Colonic mucosa (tissue), 4 donors: ENCODE data around the gene SEMA4A. TPM values are rescaled to one million over a fixed set of nuclear protein-coding genes. Genes with fewer than 3 reads are reported as not detected.

ENCODE experiments used
- DNase-seq: peaks from one replicate; pipeline ENCODE4 v3.0.0-alpha.2; 2020
- H3K27ac ChIP-seq: fragments of 200-600 bp; one replicate; pipeline ENCODE4 v1.8.0; 2021
- H3K27me3 ChIP-seq: fragments of 200-600 bp; one replicate; pipeline ENCODE4 v1.8.0; 2021
- H3K36me3 ChIP-seq: fragments of 200-600 bp; one replicate; pipeline ENCODE4 v1.8.0; 2021
- H3K4me1 ChIP-seq: fragments of 200-600 bp; one replicate; pipeline ENCODE4 v1.8.0; 2021; ENCODE audit warnings: mild to moderate bottlenecking
- H3K4me3 ChIP-seq: fragments of 200-600 bp; one replicate; pipeline ENCODE4 v1.8.0; 2021
- H3K9ac ChIP-seq, 2 donors: one replicate each; pipeline ENCODE4 v1.7.0; 2013; ENCODE audit warnings: control low read depth in 2 of 2, low read depth in 2 of 2, low read length in 2 of 2
- H3K9me3 ChIP-seq: fragments of 200-600 bp; one replicate; pipeline ENCODE4 v1.8.0; 2021
- intact Hi-C: fragments of 100-400 bp; cut with DNase I; formaldehyde crosslinking; loops from one replicate; pipeline ENCODE4 v1.14.1; 2022
- total RNA-seq, 2 donors: library from RNA; stranded (reverse); fragmentation: NEBNext Ultra II Directional in 1 of 2; extraction: Animal tissue kit (Norgen Biotek cat#: 25700) in 1 of 2; gene quantifications; one replicate each; pipeline ENCODE4 v1.2.1, GENCODE V29; 2021
- TF ChIP-seq, protein P1 (sequence below): fragments of 200-600 bp; IDR thresholded peaks from one replicate; pipeline ENCODE4 v1.8.0; 2022; ENCODE audit warnings: antibody characterized with exemption, mild to moderate bottlenecking
- donor health status: healthy.
- donor health status: DM: no; HTN: no; CAD: no.
- donor health status: DM: no; HTN: no; CAD: no.

SEMA4A gene
- total RNA-seq, 2 donors from 2014 or later: 4.5 to 5.6 TPM

DNA sequence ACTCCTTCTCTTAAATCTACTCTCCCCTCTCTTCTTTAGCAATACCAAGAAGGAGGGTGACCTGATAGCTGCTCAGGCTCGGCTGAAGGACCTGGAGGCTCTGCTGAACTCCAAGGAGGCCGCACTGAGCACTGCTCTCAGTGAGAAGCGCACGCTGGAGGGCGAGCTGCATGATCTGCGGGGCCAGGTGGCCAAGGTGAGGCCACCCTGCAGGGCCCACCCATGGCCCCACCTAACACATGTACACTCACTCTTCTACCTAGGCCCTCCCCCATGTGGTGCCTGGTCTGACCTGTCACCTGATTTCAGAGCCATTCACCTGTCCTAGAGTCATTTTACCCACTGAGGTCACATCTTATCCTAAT, 22.8 kb upstream of the SEMA4A start:
- Histone ChIP-seq H3K9me3 (no peaks in the 10 kb centered on the region), H3K27ac (peak overlapping the region; percentile 94), H3K9ac (peak overlapping the region in 1 of 2 donors; percentile 58), H3K4me3 (no peak overlapping the region), H3K4me1 (peaks cover 38% of the 10 kb centered on the region), H3K27me3 (no peaks in the 10 kb centered on the region), H3K36me3 (peaks cover 38% of the 10 kb centered on the region)
- TF ChIP-seq, protein P1, sequence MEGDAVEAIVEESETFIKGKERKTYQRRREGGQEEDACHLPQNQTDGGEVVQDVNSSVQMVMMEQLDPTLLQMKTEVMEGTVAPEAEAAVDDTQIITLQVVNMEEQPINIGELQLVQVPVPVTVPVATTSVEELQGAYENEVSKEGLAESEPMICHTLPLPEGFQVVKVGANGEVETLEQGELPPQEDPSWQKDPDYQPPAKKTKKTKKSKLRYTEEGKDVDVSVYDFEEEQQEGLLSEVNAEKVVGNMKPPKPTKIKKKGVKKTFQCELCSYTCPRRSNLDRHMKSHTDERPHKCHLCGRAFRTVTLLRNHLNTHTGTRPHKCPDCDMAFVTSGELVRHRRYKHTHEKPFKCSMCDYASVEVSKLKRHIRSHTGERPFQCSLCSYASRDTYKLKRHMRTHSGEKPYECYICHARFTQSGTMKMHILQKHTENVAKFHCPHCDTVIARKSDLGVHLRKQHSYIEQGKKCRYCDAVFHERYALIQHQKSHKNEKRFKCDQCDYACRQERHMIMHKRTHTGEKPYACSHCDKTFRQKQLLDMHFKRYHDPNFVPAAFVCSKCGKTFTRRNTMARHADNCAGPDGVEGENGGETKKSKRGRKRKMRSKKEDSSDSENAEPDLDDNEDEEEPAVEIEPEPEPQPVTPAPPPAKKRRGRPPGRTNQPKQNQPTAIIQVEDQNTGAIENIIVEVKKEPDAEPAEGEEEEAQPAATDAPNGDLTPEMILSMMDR: no peak
- DNase-seq: no peak
- intact Hi-C loops: no loop called here

DNA sequence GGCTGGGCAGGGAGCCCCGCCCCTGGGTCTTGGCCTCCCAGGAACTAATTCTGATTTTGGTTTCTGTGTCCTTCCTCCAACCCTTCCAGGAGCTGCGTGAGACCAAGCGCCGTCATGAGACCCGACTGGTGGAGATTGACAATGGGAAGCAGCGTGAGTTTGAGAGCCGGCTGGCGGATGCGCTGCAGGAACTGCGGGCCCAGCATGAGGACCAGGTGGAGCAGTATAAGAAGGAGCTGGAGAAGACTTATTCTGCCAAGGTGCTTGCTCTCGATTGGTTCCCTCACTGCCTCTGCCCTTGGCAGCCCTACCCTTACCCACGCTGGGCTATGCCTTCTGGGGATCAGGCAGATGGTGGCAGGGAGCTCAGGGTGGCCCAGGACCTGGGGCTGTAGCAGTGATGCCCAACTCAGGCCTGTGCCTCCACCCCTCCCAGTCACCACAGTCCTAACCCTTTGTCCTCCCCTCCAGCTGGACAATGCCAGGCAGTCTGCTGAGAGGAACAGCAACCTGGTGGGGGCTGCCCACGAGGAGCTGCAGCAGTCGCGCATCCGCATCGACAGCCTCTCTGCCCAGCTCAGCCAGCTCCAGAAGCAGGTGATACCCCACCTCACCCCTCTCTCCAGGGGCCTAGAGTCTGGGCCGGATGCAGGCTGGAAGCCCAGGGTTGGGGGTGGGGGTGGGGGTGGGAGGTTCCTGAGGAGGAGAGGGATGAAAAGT, 18.5 kb upstream of the SEMA4A start:
- no peak for DNase-seq
- TF ChIP-seq, protein P1: no peak
- intact Hi-C loops: no loop called here
- Histone ChIP-seq H3K27ac (no peak overlapping the region), H3K27me3 (no peaks in the 10 kb centered on the region), H3K9ac (peak overlapping the region in 1 of 2 donors; percentile 35), H3K4me1 (no peaks in the 10 kb centered on the region), H3K9me3 (no peaks in the 10 kb centered on the region), H3K4me3 (no peak overlapping the region), H3K36me3 (peaks cover 60% of the 10 kb centered on the region)

DNA sequence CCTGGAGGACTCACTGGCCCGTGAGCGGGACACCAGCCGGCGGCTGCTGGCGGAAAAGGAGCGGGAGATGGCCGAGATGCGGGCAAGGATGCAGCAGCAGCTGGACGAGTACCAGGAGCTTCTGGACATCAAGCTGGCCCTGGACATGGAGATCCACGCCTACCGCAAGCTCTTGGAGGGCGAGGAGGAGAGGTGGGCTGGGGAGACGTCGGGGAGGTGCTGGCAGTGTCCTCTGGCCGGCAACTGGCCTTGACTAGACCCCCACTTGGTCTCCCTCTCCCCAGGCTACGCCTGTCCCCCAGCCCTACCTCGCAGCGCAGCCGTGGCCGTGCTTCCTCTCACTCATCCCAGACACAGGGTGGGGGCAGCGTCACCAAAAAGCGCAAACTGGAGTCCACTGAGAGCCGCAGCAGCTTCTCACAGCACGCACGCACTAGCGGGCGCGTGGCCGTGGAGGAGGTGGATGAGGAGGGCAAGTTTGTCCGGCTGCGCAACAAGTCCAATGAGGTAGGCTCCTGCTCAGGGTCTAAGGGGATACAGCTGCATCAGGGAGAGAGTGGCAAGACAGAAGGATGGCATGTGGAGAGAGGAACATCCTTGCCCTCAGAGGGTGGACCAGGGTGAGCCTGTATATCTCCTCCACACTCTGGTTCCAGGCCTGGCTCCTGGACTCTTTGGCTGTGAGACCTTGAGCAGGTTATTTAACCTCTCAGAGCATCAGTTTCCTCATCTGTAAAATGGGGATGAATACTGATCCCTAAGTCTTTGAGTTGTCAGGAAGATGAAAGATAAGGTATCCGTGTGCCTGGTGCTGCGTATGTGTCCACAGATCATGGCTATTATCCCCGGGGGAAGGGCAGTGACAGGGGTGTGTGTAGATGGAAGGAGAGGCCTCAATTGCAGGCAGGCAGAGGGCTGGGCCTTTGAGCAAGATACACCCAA, 17.2 kb upstream of the SEMA4A start:
- no peak for DNase-seq
- intact Hi-C loops: no loop called here
- H3K4me3 ChIP-seq: no peak overlapping the region
- H3K4me1 ChIP-seq: no peaks in the 10 kb centered on the region
- no peaks in the 10 kb centered on the region for H3K27me3 ChIP-seq
- peaks cover 52% of the 10 kb centered on the region for H3K36me3 ChIP-seq
- H3K27ac ChIP-seq: no peak overlapping the region
- H3K9ac ChIP-seq: no peak overlapping the region
- TF ChIP-seq, protein P1: no peak
- H3K9me3 ChIP-seq: no peaks in the 10 kb centered on the region

DNA sequence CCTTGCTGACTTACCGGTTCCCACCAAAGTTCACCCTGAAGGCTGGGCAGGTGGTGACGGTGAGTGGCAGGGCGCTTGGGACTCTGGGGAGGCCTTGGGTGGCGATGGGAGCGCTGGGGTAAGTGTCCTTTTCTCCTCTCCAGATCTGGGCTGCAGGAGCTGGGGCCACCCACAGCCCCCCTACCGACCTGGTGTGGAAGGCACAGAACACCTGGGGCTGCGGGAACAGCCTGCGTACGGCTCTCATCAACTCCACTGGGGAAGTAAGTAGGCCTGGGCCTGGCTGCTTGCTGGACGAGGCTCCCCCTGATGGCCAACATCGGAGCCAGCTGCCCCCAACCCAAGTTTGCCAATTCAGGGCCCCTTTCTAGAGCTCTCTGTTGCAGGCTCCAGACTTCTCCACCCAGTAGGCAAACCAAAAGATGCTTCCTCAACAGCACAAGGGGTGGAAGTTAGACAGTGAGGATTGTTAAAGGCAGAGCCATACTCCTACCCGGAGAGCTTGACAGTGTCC, 16.4 kb upstream of the SEMA4A start:
- H3K4me3 ChIP-seq: no peak overlapping the region
- no peaks in the 10 kb centered on the region for H3K9me3 ChIP-seq
- H3K27ac ChIP-seq: no peak overlapping the region
- H3K4me1 ChIP-seq: no peaks in the 10 kb centered on the region
- no peak for DNase-seq
- H3K27me3 ChIP-seq: no peaks in the 10 kb centered on the region
- peaks cover 49% of the 10 kb centered on the region for H3K36me3 ChIP-seq
- TF ChIP-seq, protein P1: no peak
- intact Hi-C loops: no loop called here
- no peak overlapping the region for H3K9ac ChIP-seq

DNA sequence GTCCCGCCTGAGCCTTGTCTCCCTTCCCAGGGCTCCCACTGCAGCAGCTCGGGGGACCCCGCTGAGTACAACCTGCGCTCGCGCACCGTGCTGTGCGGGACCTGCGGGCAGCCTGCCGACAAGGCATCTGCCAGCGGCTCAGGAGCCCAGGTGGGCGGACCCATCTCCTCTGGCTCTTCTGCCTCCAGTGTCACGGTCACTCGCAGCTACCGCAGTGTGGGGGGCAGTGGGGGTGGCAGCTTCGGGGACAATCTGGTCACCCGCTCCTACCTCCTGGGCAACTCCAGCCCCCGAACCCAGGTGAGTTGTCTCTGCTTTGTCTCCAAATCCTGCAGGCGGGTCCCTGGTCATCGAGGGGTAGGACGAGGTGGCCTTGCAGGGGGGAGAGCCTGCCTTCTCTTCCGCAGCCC, 14.9 kb upstream of the SEMA4A start:
- H3K4me1 ChIP-seq: no peaks in the 10 kb centered on the region
- H3K9me3 ChIP-seq: no peaks in the 10 kb centered on the region
- DNase-seq: no peak
- H3K27me3 ChIP-seq: no peaks in the 10 kb centered on the region
- peaks cover 41% of the 10 kb centered on the region for H3K36me3 ChIP-seq
- H3K4me3 ChIP-seq: no peak overlapping the region
- H3K9ac ChIP-seq: no peak overlapping the region
- H3K27ac ChIP-seq: no peak overlapping the region
- intact Hi-C loops: no loop called here
- TF ChIP-seq, protein P1: no peak
